ENCODE results near the gene KIF25.
"Not testable (repeated sequence)": the region's sequence is repeated elsewhere in the genome, so short reads cannot be mapped to it uniquely, and the experiment has no call there.

KIF25 gene

GRCh38 chr6:167996424-167997199 lies 859 bp upstream of the KIF25 start:
- no peak for FAIRE-seq

GRCh38 chr6:167998215-167998614 lies 744 bp downstream of the KIF25 start:
- FAIRE-seq = no peak

- no peak for FAIRE-seq
Observed at GRCh38 chr6:168000198-168001028, 2.9 kb downstream of the KIF25 start.

- no peak for FAIRE-seq
Observed at GRCh38 chr6:168001029-168001332, 3.5 kb downstream of the KIF25 start.

GRCh38 chr6:168001514-168001913 lies 4.0 kb downstream of the KIF25 start:
- FAIRE-seq = not testable (repeated sequence)

GRCh38 chr6:168002804-168003203 lies 5.3 kb downstream of the KIF25 start:
- FAIRE-seq = no peak

- no peak for FAIRE-seq
Observed at GRCh38 chr6:168004023-168004422, 6.6 kb downstream of the KIF25 start.

GRCh38 chr6:168004945-168005344 lies 7.5 kb downstream of the KIF25 start:
- no peak for FAIRE-seq

GRCh38 chr6:168005796-168006195 lies 8.3 kb downstream of the KIF25 start:
- no peak for FAIRE-seq

- no peak for FAIRE-seq
Observed at GRCh38 chr6:168007592-168008338, 10.3 kb downstream of the KIF25 start.

GRCh38 chr6:168009331-168009730 lies 11.9 kb downstream of the KIF25 start:
- no peak for FAIRE-seq

- FAIRE-seq = no peak
Observed at GRCh38 chr6:168011291-168011690, 13.8 kb downstream of the KIF25 start.

- no peak for FAIRE-seq
Observed at GRCh38 chr6:168012431-168013249, 15.2 kb downstream of the KIF25 start.

GRCh38 chr6:168013250-168013915 lies 15.9 kb downstream of the KIF25 start:
- no peak for FAIRE-seq

- no peak for FAIRE-seq
Observed at GRCh38 chr6:168014428-168014827, 17.0 kb downstream of the KIF25 start.

GRCh38 chr6:168015009-168015408 lies 17.5 kb downstream of the KIF25 start:
- no peak for FAIRE-seq

GRCh38 chr6:168015482-168016175 lies 18.2 kb downstream of the KIF25 start:
- no peak for FAIRE-seq

GRCh38 chr6:168016176-168016620 lies 18.7 kb downstream of the KIF25 start:
- FAIRE-seq = no peak

- no peak for FAIRE-seq
Observed at GRCh38 chr6:168016721-168017525, 19.5 kb downstream of the KIF25 start.

GRCh38 chr6:168017629-168018028 lies 20.2 kb downstream of the KIF25 start:
- FAIRE-seq = no peak

- FAIRE-seq = no peak
Observed at GRCh38 chr6:168018664-168019063, 21.2 kb downstream of the KIF25 start.

All from TTC549 (cell line).